Fibroblast of pulmonary artery (primary cell): ENCODE measurements around the gene CBLN3.
"Not testable (repeated sequence)": the region's sequence is repeated elsewhere in the genome, so short reads cannot be mapped to it uniquely, and the experiment has no call there.

Experiments used
- DNase-seq: peaks from one replicate; pipeline ENCODE4 v3.0.0-alpha.2; 2010; ENCODE audit warnings: low read depth
- H3K4me3 ChIP-seq: replicated peaks from 2 replicates; pipeline ENCODE4 v1.5.1; 2011; ENCODE audit warnings: low read depth, mild to moderate bottlenecking, control low read depth, low read length, moderate library complexity
- CTCF ChIP-seq: IDR thresholded peaks from 2 replicates; pipeline ENCODE4 v1.5.1; 2011; ENCODE audit warnings: mild to moderate bottlenecking, control low read depth, low read length, inconsistent platforms; ENCODE audit errors: missing control alignments

CBLN3 gene

GRCh38 chr14:24429395-24430142 lies at the start of gene CBLN3, which contains the start of gene KHNYN:
Gene CBLN3 (minus strand): TSS chr14:24429668. CDS start chr14:24429054, 614 bp downstream.
Gene KHNYN (plus strand): TSS chr14:24429954. CDS start chr14:24430731, 777 bp downstream.
- no peak for TF ChIP-seq CTCF
- DNase-seq: peak; percentile 93

GRCh38 chr14:24475261-24475660 lies 45.8 kb upstream of the CBLN3 start:
- no peak for TF ChIP-seq CTCF
- no peak for DNase-seq

More at GRCh38 chr14:24429395-24430142, at the start of gene CBLN3, which contains the start of gene KHNYN:
- H3K4me3 ChIP-seq: peak within 1 kb of the TSS; percentile 91

GRCh38 chr14:24473211-24473610 lies 43.7 kb upstream of the CBLN3 start:
- no peak for TF ChIP-seq CTCF
- no peak for DNase-seq

More at GRCh38 chr14:24475261-24475660, 45.8 kb upstream of the CBLN3 start:
- H3K4me3 ChIP-seq: no peak overlapping the region

GRCh38 chr14:24470450-24470849 lies 41.0 kb upstream of the CBLN3 start:
- not testable (repeated sequence) for H3K4me3 ChIP-seq, DNase-seq

More at GRCh38 chr14:24473211-24473610, 43.7 kb upstream of the CBLN3 start:
- H3K4me3 ChIP-seq: no peak overlapping the region

- no peak for DNase-seq
- H3K4me3 ChIP-seq: no peak overlapping the region
- TF ChIP-seq CTCF: no peak
Measured at GRCh38 chr14:24465805-24466204, 36.3 kb upstream of the CBLN3 start.

GRCh38 chr14:24465368-24465767 lies 35.9 kb upstream of the CBLN3 start:
- DNase-seq: no peak
- no peak for TF ChIP-seq CTCF
- H3K4me3 ChIP-seq: no peak overlapping the region

- H3K4me3 ChIP-seq: no peak overlapping the region
- TF ChIP-seq CTCF: no peak
- DNase-seq: no peak
Measured at GRCh38 chr14:24463884-24464785, 34.7 kb upstream of the CBLN3 start.
